Measurements from ENCODE around the gene CYB5R2. TPM values are rescaled to one million over a fixed set of nuclear protein-coding genes. Genes with fewer than 3 reads are reported as not detected.

CYB5R2 gene
- total RNA-seq = not detected
- polyA plus RNA-seq = under 1 TPM in 1 of 4 donors, not detected in 3; 0.54 TPM

GRCh38 chr11:7672960-7673723, at the start of gene CYB5R2:
CYB5R2 (minus strand) TSS chr11:7673500; CDS start chr11:7672825, 675 bp downstream.
- H3K27me3 Mint-ChIP-seq = peaks cover 51% of the 10 kb centered on the region
- Histone ChIP-seq H3K4me3 (ENCODE audit: low read depth, low read length) (no peak within 1 kb of the TSS), H3K4me1 (ENCODE audit: control insufficient read depth, insufficient read depth, low read length, poor library complexity, severe bottlenecking) (no peaks in the 10 kb centered on the region), H3K27me3 (ENCODE audit: control insufficient read depth, insufficient read depth, low read length) (peaks cover 20% of the 10 kb centered on the region), H3K36me3 (ENCODE audit: control insufficient read depth, insufficient read depth, low read length) (no peaks in the 10 kb centered on the region), H3K27ac (ENCODE audit: insufficient read depth, low read length, poor library complexity, severe bottlenecking) (no peak within 1 kb of the TSS), H3K9me3 (ENCODE audit: control insufficient read depth in 2 of 2, low read length in 2 of 2) (no peaks in the 10 kb centered on the region)
- peaks cover 0 to 8% (median 2%) of the 10 kb centered on the region in 4 donors for H3K4me1 Mint-ChIP-seq
- H3K9me3 Mint-ChIP-seq = no peaks in the 10 kb centered on the region
- no peaks in the 10 kb centered on the region for H3K36me3 Mint-ChIP-seq
- peak within 1 kb of the TSS in 2 of 4 donors; percentile 74 to 77 for H3K4me3 Mint-ChIP-seq
- DNase-seq (no peak), ATAC-seq (ENCODE audit: low read depth in 2 of 2) (no peak)
- H3K27ac Mint-ChIP-seq = no peak within 1 kb of the TSS

DNA sequence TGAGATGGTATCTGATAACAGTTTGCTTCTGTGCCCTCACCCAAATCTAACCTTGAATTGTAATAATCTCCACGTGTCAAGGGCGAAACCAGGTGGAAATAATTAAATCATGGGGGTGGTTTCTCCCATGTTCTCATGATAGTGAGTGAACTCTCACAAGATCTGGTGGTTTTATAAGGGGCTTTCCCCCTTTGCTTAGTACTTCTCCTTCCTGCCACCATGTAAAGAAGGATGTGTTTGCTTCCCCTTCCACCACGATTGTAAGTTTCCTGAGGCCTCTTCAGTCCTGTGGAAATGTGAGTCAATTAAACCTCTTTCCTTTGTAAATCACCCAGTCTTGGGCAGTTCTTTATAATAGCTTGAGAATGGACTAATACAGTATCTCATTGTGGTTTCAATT, 41.5 kb upstream of the CYB5R2 start:
- Histone ChIP-seq H3K4me1 (ENCODE audit: control insufficient read depth, insufficient read depth, low read length, poor library complexity, severe bottlenecking) (no peaks in the 10 kb centered on the region), H3K27ac (ENCODE audit: insufficient read depth, low read length, poor library complexity, severe bottlenecking) (no peak overlapping the region), H3K9me3 (ENCODE audit: control insufficient read depth in 2 of 2, low read length in 2 of 2) (no peaks in the 10 kb centered on the region), H3K36me3 (ENCODE audit: control insufficient read depth, insufficient read depth, low read length) (no peaks in the 10 kb centered on the region), H3K4me3 (ENCODE audit: low read depth, low read length) (no peak overlapping the region), H3K27me3 (ENCODE audit: control insufficient read depth, insufficient read depth, low read length) (no peaks in the 10 kb centered on the region)
- Mint-ChIP-seq H3K36me3 (no peaks in the 10 kb centered on the region), H3K27ac (no peak overlapping the region), H3K4me1 (no peaks in the 10 kb centered on the region), H3K27me3 (no peaks in the 10 kb centered on the region), H3K4me3 (no peak overlapping the region), H3K9me3 (peaks cover 0 to 7% (median 1%) of the 10 kb centered on the region in 7 donors)
- DNase-seq (no peak), ATAC-seq (ENCODE audit: low read depth in 2 of 2) (no peak)

DNA sequence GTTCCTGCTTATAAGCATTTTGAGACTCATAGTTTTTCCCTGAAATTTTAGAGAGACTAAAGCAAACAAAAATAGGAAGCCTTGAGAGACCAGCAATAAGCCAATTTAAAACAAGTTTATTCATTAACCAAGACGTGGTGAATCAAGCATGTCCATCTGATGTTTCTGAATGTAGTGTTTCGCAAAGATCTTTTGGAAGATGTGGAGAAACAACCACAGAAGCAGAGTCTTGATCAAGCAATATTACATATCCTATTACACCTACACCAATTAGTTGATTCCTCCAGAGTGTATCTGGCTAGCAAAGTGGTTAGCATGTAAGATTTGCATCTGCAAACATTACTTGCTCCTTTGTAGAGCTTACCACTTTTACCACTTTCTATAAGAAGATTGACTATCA, 33.1 kb upstream of the CYB5R2 start, which contains the start of gene OVCH2:
Gene OVCH2, minus strand, starts transcription at position 101 of the 400 bp plus-strand sequence. Its CDS starts 83 bp downstream, at position 18.
- H3K36me3 ChIP-seq (ENCODE audit: control insufficient read depth, insufficient read depth, low read length) = no peaks in the 10 kb centered on the region
- H3K27ac Mint-ChIP-seq = no peak within 1 kb of the TSS
- no peaks in the 10 kb centered on the region for H3K9me3 ChIP-seq (ENCODE audit: control insufficient read depth in 2 of 2, low read length in 2 of 2)
- H3K27ac ChIP-seq (ENCODE audit: insufficient read depth, low read length, poor library complexity, severe bottlenecking) = no peak within 1 kb of the TSS
- peaks cover 12% of the 10 kb centered on the region for H3K27me3 Mint-ChIP-seq
- no peak within 1 kb of the TSS for H3K4me3 ChIP-seq (ENCODE audit: low read depth, low read length)
- H3K4me1 ChIP-seq (ENCODE audit: control insufficient read depth, insufficient read depth, low read length, poor library complexity, severe bottlenecking) = no peaks in the 10 kb centered on the region
- no peak for ATAC-seq (ENCODE audit: low read depth in 2 of 2)
- H3K4me1 Mint-ChIP-seq = no peaks in the 10 kb centered on the region
- no peaks in the 10 kb centered on the region for H3K36me3 Mint-ChIP-seq
- no peaks in the 10 kb centered on the region for H3K27me3 ChIP-seq (ENCODE audit: control insufficient read depth, insufficient read depth, low read length)
- H3K9me3 Mint-ChIP-seq = peaks cover 0 to 2% (median 0%) of the 10 kb centered on the region in 7 donors
- no peak within 1 kb of the TSS for H3K4me3 Mint-ChIP-seq
- DNase-seq = no peak

DNA sequence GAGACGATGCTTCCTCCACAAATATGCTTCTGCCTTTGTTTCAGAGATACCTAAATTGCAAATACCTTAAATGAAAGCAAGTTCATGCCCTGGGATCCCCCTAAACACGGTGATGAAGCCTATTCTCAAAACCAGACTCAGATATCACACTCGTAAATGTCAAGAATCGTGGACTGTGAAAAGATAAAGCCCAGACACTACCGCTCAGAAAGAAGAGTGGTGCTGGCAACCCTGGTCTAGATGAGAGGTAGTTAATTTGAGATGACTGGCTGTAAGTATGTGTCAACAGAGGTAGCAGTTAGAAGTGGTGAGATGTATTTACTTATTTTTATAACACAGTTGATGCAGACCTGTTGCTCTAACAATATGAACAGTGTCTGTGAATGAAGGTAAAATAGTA, 30.4 kb upstream of the CYB5R2 start:
- Mint-ChIP-seq H3K4me1 (no peaks in the 10 kb centered on the region), H3K27ac (no peak overlapping the region), H3K9me3 (no peaks in the 10 kb centered on the region), H3K27me3 (peaks cover 12% of the 10 kb centered on the region), H3K4me3 (no peak overlapping the region), H3K36me3 (no peaks in the 10 kb centered on the region)
- Histone ChIP-seq H3K27ac (ENCODE audit: insufficient read depth, low read length, poor library complexity, severe bottlenecking) (no peak overlapping the region), H3K4me1 (ENCODE audit: control insufficient read depth, insufficient read depth, low read length, poor library complexity, severe bottlenecking) (no peaks in the 10 kb centered on the region), H3K36me3 (ENCODE audit: control insufficient read depth, insufficient read depth, low read length) (no peaks in the 10 kb centered on the region), H3K27me3 (ENCODE audit: control insufficient read depth, insufficient read depth, low read length) (no peaks in the 10 kb centered on the region), H3K4me3 (ENCODE audit: low read depth, low read length) (no peak overlapping the region), H3K9me3 (ENCODE audit: control insufficient read depth in 2 of 2, low read length in 2 of 2) (no peaks in the 10 kb centered on the region)
- DNase-seq = no peak
- ATAC-seq (ENCODE audit: low read depth in 2 of 2) = no peak

GRCh38 chr11:7696424-7696823, 23.1 kb upstream of the CYB5R2 start:
- no peak overlapping the region for H3K27ac Mint-ChIP-seq
- no peak overlapping the region for H3K4me3 Mint-ChIP-seq
- H3K36me3 Mint-ChIP-seq = no peaks in the 10 kb centered on the region
- H3K36me3 ChIP-seq (ENCODE audit: control insufficient read depth, insufficient read depth, low read length) = no peaks in the 10 kb centered on the region
- no peaks in the 10 kb centered on the region for H3K9me3 ChIP-seq (ENCODE audit: control insufficient read depth in 2 of 2, low read length in 2 of 2)
- H3K27ac ChIP-seq (ENCODE audit: insufficient read depth, low read length, poor library complexity, severe bottlenecking) = no peak overlapping the region
- H3K27me3 Mint-ChIP-seq = peaks cover 31% of the 10 kb centered on the region
- no peaks in the 10 kb centered on the region for H3K9me3 Mint-ChIP-seq
- H3K4me3 ChIP-seq (ENCODE audit: low read depth, low read length) = no peak overlapping the region
- ATAC-seq (ENCODE audit: low read depth in 2 of 2) = no peak
- peaks cover 11% of the 10 kb centered on the region for H3K27me3 ChIP-seq (ENCODE audit: control insufficient read depth, insufficient read depth, low read length)
- no peaks in the 10 kb centered on the region for H3K4me1 Mint-ChIP-seq
- no peaks in the 10 kb centered on the region for H3K4me1 ChIP-seq (ENCODE audit: control insufficient read depth, insufficient read depth, low read length, poor library complexity, severe bottlenecking)
- DNase-seq = no peak

DNA sequence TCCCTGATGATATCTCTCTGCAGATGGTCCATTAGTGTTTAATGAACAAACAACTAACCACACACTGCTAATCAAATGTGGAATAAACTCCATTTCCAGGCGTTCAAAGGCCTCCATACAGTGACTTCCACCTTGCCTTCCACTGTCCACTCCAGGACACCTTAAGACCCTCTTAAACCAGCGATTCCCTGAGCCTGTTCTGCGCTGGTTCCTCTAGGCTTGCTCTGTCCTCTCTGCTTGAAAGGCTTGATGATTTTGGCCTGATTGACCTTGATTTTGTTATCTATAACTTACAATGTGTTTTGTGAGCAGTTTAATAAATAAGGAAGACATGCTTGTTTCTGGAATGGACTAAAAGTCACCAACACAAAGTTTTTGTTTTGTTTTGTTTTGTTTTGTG, 20.9 kb upstream of the CYB5R2 start:
- no peaks in the 10 kb centered on the region for H3K36me3 Mint-ChIP-seq
- ATAC-seq (ENCODE audit: low read depth in 2 of 2) (no peak), DNase-seq (no peak)
- no peak overlapping the region for H3K4me3 ChIP-seq (ENCODE audit: low read depth, low read length)
- H3K27ac ChIP-seq (ENCODE audit: insufficient read depth, low read length, poor library complexity, severe bottlenecking) = no peak overlapping the region
- H3K27me3 Mint-ChIP-seq = peaks cover 34% of the 10 kb centered on the region
- no peaks in the 10 kb centered on the region for H3K4me1 Mint-ChIP-seq
- H3K36me3 ChIP-seq (ENCODE audit: control insufficient read depth, insufficient read depth, low read length) = no peaks in the 10 kb centered on the region
- H3K9me3 ChIP-seq (ENCODE audit: control insufficient read depth in 2 of 2, low read length in 2 of 2) = no peaks in the 10 kb centered on the region
- H3K27me3 ChIP-seq (ENCODE audit: control insufficient read depth, insufficient read depth, low read length) = peaks cover 13% of the 10 kb centered on the region
- no peaks in the 10 kb centered on the region for H3K4me1 ChIP-seq (ENCODE audit: control insufficient read depth, insufficient read depth, low read length, poor library complexity, severe bottlenecking)
- H3K27ac Mint-ChIP-seq = no peak overlapping the region
- no peaks in the 10 kb centered on the region for H3K9me3 Mint-ChIP-seq
- no peak overlapping the region for H3K4me3 Mint-ChIP-seq

GRCh38 chr11:7692426-7692825, 19.1 kb upstream of the CYB5R2 start:
- no peak overlapping the region for H3K27ac Mint-ChIP-seq
- H3K4me1 Mint-ChIP-seq = no peaks in the 10 kb centered on the region
- Histone ChIP-seq H3K27me3 (ENCODE audit: control insufficient read depth, insufficient read depth, low read length) (peaks cover 16% of the 10 kb centered on the region), H3K4me3 (ENCODE audit: low read depth, low read length) (no peak overlapping the region), H3K9me3 (ENCODE audit: control insufficient read depth in 2 of 2, low read length in 2 of 2) (no peaks in the 10 kb centered on the region), H3K36me3 (ENCODE audit: control insufficient read depth, insufficient read depth, low read length) (no peaks in the 10 kb centered on the region), H3K4me1 (ENCODE audit: control insufficient read depth, insufficient read depth, low read length, poor library complexity, severe bottlenecking) (no peaks in the 10 kb centered on the region), H3K27ac (ENCODE audit: insufficient read depth, low read length, poor library complexity, severe bottlenecking) (no peak overlapping the region)
- no peak overlapping the region for H3K4me3 Mint-ChIP-seq
- no peaks in the 10 kb centered on the region for H3K9me3 Mint-ChIP-seq
- no peaks in the 10 kb centered on the region for H3K36me3 Mint-ChIP-seq
- no peak for ATAC-seq (ENCODE audit: low read depth in 2 of 2)
- DNase-seq = no peak
- peaks cover 35% of the 10 kb centered on the region for H3K27me3 Mint-ChIP-seq

DNA sequence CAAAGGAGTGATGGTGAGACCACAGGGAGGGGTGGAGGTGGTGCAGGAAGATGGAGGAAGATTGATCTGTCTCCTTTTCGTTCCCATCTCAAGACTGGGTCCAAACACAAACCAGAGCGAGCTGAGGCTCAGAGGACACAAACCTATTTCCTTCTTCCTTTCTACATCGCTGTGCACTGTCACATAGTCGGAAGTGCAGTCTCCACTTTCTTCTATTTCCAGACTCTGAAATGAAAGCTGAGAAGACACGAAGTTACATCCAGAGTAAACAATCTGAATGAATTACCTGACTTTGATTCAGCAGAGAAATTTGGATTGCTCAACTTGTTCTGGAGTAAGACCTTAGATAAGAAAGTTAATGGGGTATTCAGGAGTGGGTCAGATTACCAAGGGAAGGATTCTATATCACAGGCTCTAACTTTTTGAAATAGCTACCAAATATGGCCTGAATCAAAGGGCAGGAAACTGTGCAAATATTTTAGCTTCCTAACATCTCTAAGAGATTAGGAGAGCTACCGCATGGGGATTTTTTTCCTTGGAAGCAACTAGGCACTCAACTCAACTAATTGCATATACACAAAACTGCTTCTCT, 18.6 kb upstream of the CYB5R2 start:
- no peak for ATAC-seq (ENCODE audit: low read depth in 2 of 2)
- no peaks in the 10 kb centered on the region for H3K4me1 ChIP-seq (ENCODE audit: control insufficient read depth, insufficient read depth, low read length, poor library complexity, severe bottlenecking)
- no peak overlapping the region for H3K4me3 Mint-ChIP-seq
- H3K27me3 Mint-ChIP-seq = peaks cover 33% of the 10 kb centered on the region
- H3K27ac ChIP-seq (ENCODE audit: insufficient read depth, low read length, poor library complexity, severe bottlenecking) = no peak overlapping the region
- H3K4me1 Mint-ChIP-seq = no peaks in the 10 kb centered on the region
- DNase-seq = no peak
- H3K4me3 ChIP-seq (ENCODE audit: low read depth, low read length) = no peak overlapping the region
- no peak overlapping the region for H3K27ac Mint-ChIP-seq
- H3K9me3 ChIP-seq (ENCODE audit: control insufficient read depth in 2 of 2, low read length in 2 of 2) = no peaks in the 10 kb centered on the region
- peaks cover 16% of the 10 kb centered on the region for H3K27me3 ChIP-seq (ENCODE audit: control insufficient read depth, insufficient read depth, low read length)
- no peaks in the 10 kb centered on the region for H3K36me3 Mint-ChIP-seq
- no peaks in the 10 kb centered on the region for H3K36me3 ChIP-seq (ENCODE audit: control insufficient read depth, insufficient read depth, low read length)
- H3K9me3 Mint-ChIP-seq = no peaks in the 10 kb centered on the region
